PC-3 (cell line): ENCODE data around the gene SNX11.

Experiments used
- EZH2 ChIP-seq: fragments of 300-600 bp; sonication (generic); IDR thresholded peaks from one replicate; pipeline ENCODE4 v1.6.1; 2017; ENCODE audit warnings: antibody characterized with exemption, mild to moderate bottlenecking, low read length; ENCODE audit not compliant: unreplicated experiment
- EZH2phosphoT487 ChIP-seq: fragments of 300-600 bp; sonication (generic); IDR thresholded peaks from 2 replicates; pipeline ENCODE4 v1.6.1; 2018; ENCODE audit warnings: mild to moderate bottlenecking, antibody characterized with exemption, low read length, borderline replicate concordance
- TF ChIP-seq, protein P1 (sequence below): fragments of 300-600 bp; sonication (generic); conservative IDR thresholded peaks from 2 replicates; pipeline ENCODE4 v1.5.1; 2017; ENCODE audit warnings: antibody characterized with exemption, low read depth, mild to moderate bottlenecking, low read length

- TF ChIP-seq, protein P1, sequence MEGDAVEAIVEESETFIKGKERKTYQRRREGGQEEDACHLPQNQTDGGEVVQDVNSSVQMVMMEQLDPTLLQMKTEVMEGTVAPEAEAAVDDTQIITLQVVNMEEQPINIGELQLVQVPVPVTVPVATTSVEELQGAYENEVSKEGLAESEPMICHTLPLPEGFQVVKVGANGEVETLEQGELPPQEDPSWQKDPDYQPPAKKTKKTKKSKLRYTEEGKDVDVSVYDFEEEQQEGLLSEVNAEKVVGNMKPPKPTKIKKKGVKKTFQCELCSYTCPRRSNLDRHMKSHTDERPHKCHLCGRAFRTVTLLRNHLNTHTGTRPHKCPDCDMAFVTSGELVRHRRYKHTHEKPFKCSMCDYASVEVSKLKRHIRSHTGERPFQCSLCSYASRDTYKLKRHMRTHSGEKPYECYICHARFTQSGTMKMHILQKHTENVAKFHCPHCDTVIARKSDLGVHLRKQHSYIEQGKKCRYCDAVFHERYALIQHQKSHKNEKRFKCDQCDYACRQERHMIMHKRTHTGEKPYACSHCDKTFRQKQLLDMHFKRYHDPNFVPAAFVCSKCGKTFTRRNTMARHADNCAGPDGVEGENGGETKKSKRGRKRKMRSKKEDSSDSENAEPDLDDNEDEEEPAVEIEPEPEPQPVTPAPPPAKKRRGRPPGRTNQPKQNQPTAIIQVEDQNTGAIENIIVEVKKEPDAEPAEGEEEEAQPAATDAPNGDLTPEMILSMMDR = peak; percentile 62
- TF ChIP-seq EZH2phosphoT487 (no peak), EZH2 (no peak)
Observed at GRCh38 chr17:48068491-48068961, 39.0 kb upstream of the SNX11 start.
